PFSK-1 (cell line): Measurements from ENCODE around the gene MYOF.

Experiments
- FOXP2 ChIP-seq: optimal IDR thresholded peaks from 2 replicates; pipeline ENCODE3; 2011; ENCODE audit warnings: borderline replicate concordance, control low read depth, inconsistent platforms; ENCODE audit not compliant: insufficient read depth; ENCODE audit errors: extremely low read length, extremely low read depth
- POLR2AphosphoS5 ChIP-seq: IDR thresholded peaks from 2 replicates; pipeline ENCODE4 v1.6.1; 2012; ENCODE audit warnings: low read depth, mild to moderate bottlenecking, control low read depth, low read length, moderate library complexity
- SIN3A ChIP-seq: IDR thresholded peaks from 2 replicates; pipeline ENCODE4 v1.6.1; 2012; ENCODE audit warnings: mild to moderate bottlenecking, low read length, moderate library complexity, borderline replicate concordance; ENCODE audit not compliant: insufficient read depth
- TAF1 ChIP-seq: IDR thresholded peaks from 2 replicates; pipeline ENCODE4 v1.6.1; 2012; ENCODE audit warnings: low read length, control low read depth, borderline replicate concordance; ENCODE audit not compliant: insufficient read depth
- TF ChIP-seq, protein P1 (sequence below), 2 experiments: IDR thresholded peaks; 2 replicates each; pipeline versions ENCODE4 v1.6.1 to v1.8.0; 2011 to 2012; ENCODE audit warnings: low read depth in 2 of 2, low read length in 2 of 2, control low read depth in 1 of 2, inconsistent platforms in 1 of 2, mild to moderate bottlenecking in 1 of 2, moderate library complexity in 1 of 2; ENCODE audit not compliant: insufficient read depth in 1 of 2

Gene MYOF

DNA sequence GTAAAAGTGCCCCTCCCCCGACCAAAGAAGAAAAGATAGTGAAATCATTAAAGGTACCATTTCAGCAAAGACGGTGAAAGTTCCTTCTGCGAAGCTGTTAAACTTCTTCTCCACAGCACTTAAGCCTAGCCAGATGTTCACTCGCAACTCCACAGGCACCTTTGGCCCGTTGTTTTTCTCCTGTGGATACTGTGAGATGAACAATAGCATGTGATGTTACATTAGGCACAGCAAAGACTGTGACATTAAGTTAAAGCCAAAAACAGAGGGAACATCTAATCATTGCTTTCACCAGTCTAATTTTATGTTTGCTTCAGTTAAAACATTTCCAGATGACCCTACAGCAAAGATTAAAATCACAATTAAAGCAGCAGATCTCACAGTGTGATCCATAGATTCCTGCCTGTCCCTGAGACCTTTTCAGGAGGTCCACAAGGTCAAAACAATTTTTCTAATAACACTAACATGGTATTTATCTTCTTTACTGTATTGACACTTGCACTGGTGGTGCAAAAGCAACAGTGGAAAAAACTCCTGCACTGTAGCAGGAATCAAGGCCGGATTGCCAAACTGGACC lies 112.5 kb downstream of the MYOF start:
- no peak for TF ChIP-seq POLR2AphosphoS5
- no peak for TF ChIP-seq FOXP2
- TF ChIP-seq, protein P1, sequence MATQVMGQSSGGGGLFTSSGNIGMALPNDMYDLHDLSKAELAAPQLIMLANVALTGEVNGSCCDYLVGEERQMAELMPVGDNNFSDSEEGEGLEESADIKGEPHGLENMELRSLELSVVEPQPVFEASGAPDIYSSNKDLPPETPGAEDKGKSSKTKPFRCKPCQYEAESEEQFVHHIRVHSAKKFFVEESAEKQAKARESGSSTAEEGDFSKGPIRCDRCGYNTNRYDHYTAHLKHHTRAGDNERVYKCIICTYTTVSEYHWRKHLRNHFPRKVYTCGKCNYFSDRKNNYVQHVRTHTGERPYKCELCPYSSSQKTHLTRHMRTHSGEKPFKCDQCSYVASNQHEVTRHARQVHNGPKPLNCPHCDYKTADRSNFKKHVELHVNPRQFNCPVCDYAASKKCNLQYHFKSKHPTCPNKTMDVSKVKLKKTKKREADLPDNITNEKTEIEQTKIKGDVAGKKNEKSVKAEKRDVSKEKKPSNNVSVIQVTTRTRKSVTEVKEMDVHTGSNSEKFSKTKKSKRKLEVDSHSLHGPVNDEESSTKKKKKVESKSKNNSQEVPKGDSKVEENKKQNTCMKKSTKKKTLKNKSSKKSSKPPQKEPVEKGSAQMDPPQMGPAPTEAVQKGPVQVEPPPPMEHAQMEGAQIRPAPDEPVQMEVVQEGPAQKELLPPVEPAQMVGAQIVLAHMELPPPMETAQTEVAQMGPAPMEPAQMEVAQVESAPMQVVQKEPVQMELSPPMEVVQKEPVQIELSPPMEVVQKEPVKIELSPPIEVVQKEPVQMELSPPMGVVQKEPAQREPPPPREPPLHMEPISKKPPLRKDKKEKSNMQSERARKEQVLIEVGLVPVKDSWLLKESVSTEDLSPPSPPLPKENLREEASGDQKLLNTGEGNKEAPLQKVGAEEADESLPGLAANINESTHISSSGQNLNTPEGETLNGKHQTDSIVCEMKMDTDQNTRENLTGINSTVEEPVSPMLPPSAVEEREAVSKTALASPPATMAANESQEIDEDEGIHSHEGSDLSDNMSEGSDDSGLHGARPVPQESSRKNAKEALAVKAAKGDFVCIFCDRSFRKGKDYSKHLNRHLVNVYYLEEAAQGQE (IDR thresholded peaks at IDR 0.05; ENCODE audit: insufficient read depth in 1 of 2, low read depth in 2 of 2, low read length in 2 of 2): no peak
- no peak for TF ChIP-seq SIN3A
- no peak for TF ChIP-seq TAF1

DNA sequence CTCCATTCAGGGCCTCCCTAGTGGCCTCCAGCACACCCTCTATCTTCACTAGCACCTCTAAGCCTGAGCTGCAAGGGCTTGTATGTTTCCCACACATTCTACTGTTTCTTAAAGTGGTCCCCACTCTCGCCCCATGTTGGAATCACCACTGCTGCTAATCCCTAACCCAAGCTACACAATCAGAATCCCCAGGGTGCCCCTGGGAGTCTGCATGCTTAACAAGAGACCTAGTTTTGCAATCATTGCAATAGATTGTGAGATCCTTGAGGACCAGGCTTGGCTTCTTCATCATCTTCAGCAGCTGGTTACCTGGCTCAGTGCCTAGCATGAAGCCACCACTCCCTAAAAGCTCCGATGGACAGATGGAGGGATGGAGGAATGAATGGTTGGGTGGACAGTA lies 113.9 kb downstream of the MYOF start:
- TF ChIP-seq, protein P1 (IDR thresholded peaks at IDR 0.05; ENCODE audit: insufficient read depth in 1 of 2, low read depth in 2 of 2, low read length in 2 of 2): no peak
- TF ChIP-seq TAF1: no peak
- TF ChIP-seq FOXP2: no peak
- no peak for TF ChIP-seq SIN3A
- no peak for TF ChIP-seq POLR2AphosphoS5

DNA sequence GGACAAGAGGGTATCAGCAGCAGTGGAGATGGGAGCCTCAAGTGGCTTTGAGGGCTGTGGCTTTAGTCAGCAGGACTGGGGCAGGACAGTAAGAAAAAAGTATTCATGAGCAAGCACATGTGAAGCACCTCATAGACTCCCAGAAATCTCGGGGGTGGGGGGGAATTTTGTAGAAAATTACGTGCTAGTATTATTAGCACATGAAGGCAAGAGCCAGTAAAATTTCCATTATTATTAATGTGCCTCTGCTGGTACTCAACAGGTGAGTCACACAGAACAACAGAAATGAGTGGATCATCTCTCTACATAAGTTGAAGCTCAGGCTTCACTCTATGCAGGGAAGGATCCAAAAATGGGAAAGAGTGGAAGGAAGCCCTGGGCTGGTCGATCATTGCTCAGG lies 114.5 kb downstream of the MYOF start:
- no peak for TF ChIP-seq SIN3A
- TF ChIP-seq POLR2AphosphoS5: no peak
- TF ChIP-seq, protein P1 (IDR thresholded peaks at IDR 0.05; ENCODE audit: insufficient read depth in 1 of 2, low read depth in 2 of 2, low read length in 2 of 2): no peak
- TF ChIP-seq FOXP2: no peak
- TF ChIP-seq TAF1: no peak

DNA sequence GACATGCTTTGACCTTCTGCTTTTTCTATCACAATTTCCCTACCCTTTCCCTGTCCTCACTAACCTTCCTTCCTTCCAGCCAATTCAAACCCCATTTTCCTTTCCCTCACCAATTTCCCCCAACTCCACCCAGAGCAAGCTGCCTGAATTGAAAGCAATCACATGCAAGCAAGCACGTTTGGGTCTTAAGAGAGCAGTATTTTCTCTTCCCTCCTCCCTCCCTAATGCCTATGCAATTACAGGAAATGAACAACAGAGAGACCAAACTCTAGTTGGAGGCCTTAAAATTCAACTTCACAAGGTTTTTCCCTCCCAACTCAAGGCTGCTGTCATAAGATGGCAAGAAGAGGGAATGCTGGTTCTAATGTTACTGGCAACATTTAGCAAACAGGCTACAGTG lies 117.2 kb downstream of the MYOF start:
- TF ChIP-seq SIN3A (no peak), TAF1 (no peak), POLR2AphosphoS5 (no peak), FOXP2 (no peak)
- TF ChIP-seq, protein P1 (IDR thresholded peaks at IDR 0.05; ENCODE audit: insufficient read depth in 1 of 2, low read depth in 2 of 2, low read length in 2 of 2): no peak

- no peak for TF ChIP-seq SIN3A
- TF ChIP-seq, protein P1 (IDR thresholded peaks at IDR 0.05; ENCODE audit: insufficient read depth in 1 of 2, low read depth in 2 of 2, low read length in 2 of 2): no peak
- no peak for TF ChIP-seq FOXP2
- no peak for TF ChIP-seq TAF1
- TF ChIP-seq POLR2AphosphoS5: no peak
Measured at GRCh38 chr10:93363891-93364648, 118.1 kb downstream of the MYOF start.
